HL-60 (cell line): ENCODE measurements around the gene SH2D3A. TPM values are rescaled to one million over a fixed set of nuclear protein-coding genes. Genes with fewer than 3 reads are reported as not detected.

Experiments used
- DNase-seq, 2 experiments: peaks; one replicate each; pipeline ENCODE4 v3.0.0-alpha.2; 2010 to 2020; ENCODE audit warnings: low read depth in 1 of 2, low spot score in 1 of 2
- H3K27ac ChIP-seq: fragments of 250-450 bp; sonication (Bioruptor Pico); replicated peaks from 2 replicates; pipeline ENCODE4 v1.5.1; 2020; ENCODE audit warnings: mild to moderate bottlenecking, moderate library complexity
- H3K27me3 ChIP-seq: fragments of 250-450 bp; sonication (Bioruptor Pico); 2 replicates; pipeline ENCODE4 v1.5.1; 2021; ENCODE audit warnings: mild to moderate bottlenecking, moderate library complexity; ENCODE audit not compliant: insufficient read depth, poor library complexity, severe bottlenecking
- H3K4me3 ChIP-seq: replicated peaks from 2 replicates; pipeline ENCODE4 v1.5.1; 2011; ENCODE audit warnings: mild to moderate bottlenecking, control low read depth, low read length; ENCODE audit not compliant: insufficient read depth
- CTCF ChIP-seq: IDR thresholded peaks from one replicate; pipeline ENCODE4 v1.5.1; 2011; ENCODE audit warnings: low read length, control low read depth, inconsistent platforms; ENCODE audit not compliant: insufficient read depth
- GABPA ChIP-seq: IDR thresholded peaks from 2 replicates; pipeline ENCODE4 v1.6.1; 2012; ENCODE audit warnings: low read depth
- POLR2AphosphoS5 ChIP-seq: IDR thresholded peaks from 2 replicates; pipeline ENCODE4 v1.6.1; 2012; ENCODE audit warnings: low read depth
- REST ChIP-seq: IDR thresholded peaks from 2 replicates; pipeline ENCODE4 v1.6.1; 2012; ENCODE audit warnings: low read depth; ENCODE audit not compliant: insufficient replicate concordance
- SPI1 ChIP-seq: IDR thresholded peaks from 2 replicates; pipeline ENCODE4 v1.6.1; 2012; ENCODE audit warnings: low read depth, mild to moderate bottlenecking, borderline replicate concordance
- microRNA-seq: library from miRNA; unstranded; fragments of <30 nt; microRNA quantifications from one replicate; pipeline ENCODE4, GENCODE V29; 2018

The SH2D3A gene

GRCh38 chr19:6707011-6707657 lies 60.1 kb downstream of the SH2D3A start:
- no peak for DNase-seq
- Histone ChIP-seq H3K4me3 (no peak overlapping the region), H3K27ac (no peak overlapping the region), H3K27me3 (peaks cover 4% of the 10 kb centered on the region)
- TF ChIP-seq SPI1 (no peak), GABPA (no peak), REST (no peak)

DNA sequence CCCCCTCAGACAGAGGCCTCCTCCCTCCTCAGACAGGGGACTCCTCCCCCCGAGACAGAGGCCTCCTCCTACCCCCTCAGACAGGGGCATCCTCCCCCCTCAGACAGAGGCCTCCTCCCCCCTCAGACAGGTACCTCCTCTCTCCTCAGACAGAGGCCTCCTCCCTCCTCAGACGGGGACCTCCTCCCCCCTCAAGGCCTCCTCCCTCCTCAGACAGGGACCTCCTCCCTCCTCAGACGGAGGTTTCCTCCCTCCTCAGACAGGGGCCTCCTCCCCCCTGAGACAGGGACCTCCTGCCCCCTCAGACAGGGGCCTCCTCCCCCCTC lies 60.6 kb downstream of the SH2D3A start:
- no peak for DNase-seq
- Histone ChIP-seq H3K4me3 (no peak overlapping the region), H3K27me3 (peaks cover 4% of the 10 kb centered on the region), H3K27ac (no peak overlapping the region)
- TF ChIP-seq POLR2AphosphoS5 = no peak
- TF ChIP-seq GABPA = no peak

GRCh38 chr19:6705931-6706632 lies 61.2 kb downstream of the SH2D3A start:
- Histone ChIP-seq H3K27me3 (peaks cover 4% of the 10 kb centered on the region), H3K4me3 (no peak overlapping the region), H3K27ac (no peak overlapping the region)
- TF ChIP-seq GABPA = no peak
- no peak for TF ChIP-seq POLR2AphosphoS5
- TF ChIP-seq REST = no peak
- no peak for TF ChIP-seq SPI1
- no peak for TF ChIP-seq CTCF
- no peak for DNase-seq

Small RNA genes lying within 50 kb of the gene (microRNA-seq; reads per million reads assigned to microRNA genes)
- not detected for gene MIR6791
